GM18499 (cell line): ENCODE results near the gene STAG1.
A peak's percentile ranks its signal among the peaks of the same experiment; 100 is the strongest.
"Not testable (repeated sequence)": the region's sequence is repeated elsewhere in the genome, so short reads cannot be mapped to it uniquely, and the experiment has no call there.

Source experiments
- ATAC-seq: cut with Tn5 transposase; IDR thresholded peaks from one replicate; pipeline ENCODE4 v1.9.1; 2021; ENCODE audit warnings: moderate number of reproducible peaks; ENCODE audit not compliant: insufficient read depth, unreplicated experiment

The STAG1 gene

GRCh38 chr3:136752172-136752421, at the start of gene STAG1:
Gene STAG1 (minus strand): TSS chr3:136752378. CDS start chr3:136630898, 121,480 bp downstream.
- ATAC-seq: no peak

GRCh38 chr3:136801146-136801545, 49.0 kb upstream of the STAG1 start:
- not testable (repeated sequence) for ATAC-seq

GRCh38 chr3:136792556-136793330, 40.6 kb upstream of the STAG1 start:
- no peak for ATAC-seq

GRCh38 chr3:136790786-136791185, 38.6 kb upstream of the STAG1 start:
- no peak for ATAC-seq

- no peak for ATAC-seq
These were observed 37.8 kb upstream of the STAG1 start for GRCh38 chr3:136789976-136790375.

GRCh38 chr3:136788154-136788553, 36.0 kb upstream of the STAG1 start:
- no peak for ATAC-seq

GRCh38 chr3:136787349-136787748, 35.2 kb upstream of the STAG1 start:
- ATAC-seq: no peak

- no peak for ATAC-seq
These were observed 31.6 kb upstream of the STAG1 start for GRCh38 chr3:136783708-136784191.

GRCh38 chr3:136780741-136781140, 28.6 kb upstream of the STAG1 start:
- ATAC-seq: no peak

GRCh38 chr3:136778865-136779264, 26.7 kb upstream of the STAG1 start:
- no peak for ATAC-seq

- no peak for ATAC-seq
These were observed 20.5 kb upstream of the STAG1 start for GRCh38 chr3:136772709-136773108.

GRCh38 chr3:136758160-136759102, 6.3 kb upstream of the STAG1 start:
- not testable (repeated sequence) for ATAC-seq

GRCh38 chr3:136755192-136755591, 3.0 kb upstream of the STAG1 start:
- ATAC-seq: no peak

GRCh38 chr3:136753326-136753939, 1.3 kb upstream of the STAG1 start:
- ATAC-seq: no peak

GRCh38 chr3:136752422-136753325, 496 bp upstream of the STAG1 start:
- ATAC-seq: peak; percentile 73

GRCh38 chr3:136751316-136752171, 634 bp downstream of the STAG1 start:
- no peak for ATAC-seq

- no peak for ATAC-seq
These were observed 1.3 kb downstream of the STAG1 start for GRCh38 chr3:136750897-136751315.

GRCh38 chr3:136750209-136750896, 1.8 kb downstream of the STAG1 start:
- no peak for ATAC-seq
